GM12878 (cell line): ENCODE data around the gene C19orf38.

Experiments used
- EED ChIP-seq: sonication (generic); IDR thresholded peaks from 2 replicates; pipeline ENCODE4 v1.6.1; 2016; ENCODE audit warnings: antibody characterized with exemption, low read depth
- ZNF384 ChIP-seq: IDR thresholded peaks from 2 replicates; pipeline ENCODE4 v1.6.1; 2012; ENCODE audit warnings: low read depth, mild to moderate bottlenecking, low read length, improper control_type of control experiment, borderline replicate concordance
- TF ChIP-seq, protein P1 (sequence below), 3 experiments: IDR thresholded peaks in 2 of 3; conservative IDR thresholded peaks in 1 of 3; 2 replicates each; pipeline ENCODE4 v1.5.1; 2011; ENCODE audit warnings: low read depth in 3 of 3, low read length in 3 of 3, mild to moderate bottlenecking in 3 of 3, control low read depth in 2 of 3, moderate library complexity in 2 of 3, inconsistent platforms in 1 of 3, mixed read lengths in 1 of 3; ENCODE audit not compliant: control insufficient read depth in 2 of 3, insufficient read depth in 1 of 3; ENCODE audit errors: extremely low read depth in 1 of 3
- TF ChIP-seq, protein P2 (sequence below): IDR thresholded peaks from 2 replicates; pipeline ENCODE4 v1.6.1; 2011; ENCODE audit warnings: mild to moderate bottlenecking, low read depth, low read length, moderate library complexity; ENCODE audit not compliant: insufficient replicate concordance

DNA sequence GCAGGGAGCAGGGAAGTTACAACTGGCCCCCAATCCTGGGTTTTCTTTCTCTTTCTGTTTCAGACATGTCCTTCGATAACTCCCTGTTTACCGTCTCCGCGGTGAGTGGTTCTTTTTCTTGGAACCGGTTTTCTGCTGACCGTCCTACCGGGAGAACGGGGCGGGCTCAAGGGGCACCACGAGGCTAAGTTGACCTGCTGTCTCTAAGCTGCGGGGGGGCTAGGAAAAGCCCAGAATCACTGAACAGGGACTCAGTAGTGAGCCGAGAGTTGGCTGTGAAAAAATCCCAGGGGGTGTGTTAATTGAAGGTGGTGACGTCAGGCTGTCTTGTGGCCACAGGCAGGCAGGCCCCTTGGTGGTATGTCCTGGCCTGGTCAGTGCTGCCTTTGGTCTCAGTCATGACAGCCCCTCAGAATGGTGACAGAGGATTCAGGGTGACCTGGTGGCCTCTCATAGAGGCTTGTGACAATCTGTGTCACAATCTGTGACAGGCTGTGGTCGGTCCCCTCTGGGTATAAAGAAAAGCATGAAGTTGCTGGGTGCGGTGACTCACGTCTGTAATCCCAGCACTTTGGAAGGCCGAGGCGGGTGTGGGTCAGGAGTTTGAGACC, 15.0 kb downstream of the C19orf38 start:
- TF ChIP-seq, protein P1, sequence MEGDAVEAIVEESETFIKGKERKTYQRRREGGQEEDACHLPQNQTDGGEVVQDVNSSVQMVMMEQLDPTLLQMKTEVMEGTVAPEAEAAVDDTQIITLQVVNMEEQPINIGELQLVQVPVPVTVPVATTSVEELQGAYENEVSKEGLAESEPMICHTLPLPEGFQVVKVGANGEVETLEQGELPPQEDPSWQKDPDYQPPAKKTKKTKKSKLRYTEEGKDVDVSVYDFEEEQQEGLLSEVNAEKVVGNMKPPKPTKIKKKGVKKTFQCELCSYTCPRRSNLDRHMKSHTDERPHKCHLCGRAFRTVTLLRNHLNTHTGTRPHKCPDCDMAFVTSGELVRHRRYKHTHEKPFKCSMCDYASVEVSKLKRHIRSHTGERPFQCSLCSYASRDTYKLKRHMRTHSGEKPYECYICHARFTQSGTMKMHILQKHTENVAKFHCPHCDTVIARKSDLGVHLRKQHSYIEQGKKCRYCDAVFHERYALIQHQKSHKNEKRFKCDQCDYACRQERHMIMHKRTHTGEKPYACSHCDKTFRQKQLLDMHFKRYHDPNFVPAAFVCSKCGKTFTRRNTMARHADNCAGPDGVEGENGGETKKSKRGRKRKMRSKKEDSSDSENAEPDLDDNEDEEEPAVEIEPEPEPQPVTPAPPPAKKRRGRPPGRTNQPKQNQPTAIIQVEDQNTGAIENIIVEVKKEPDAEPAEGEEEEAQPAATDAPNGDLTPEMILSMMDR (IDR thresholded peaks at IDR 0.05 in 2 of 3, conservative IDR thresholded peaks at IDR 0.05 in 1 of 3; ENCODE audit: control insufficient read depth in 2 of 3, extremely low read depth in 1 of 3, insufficient read depth in 1 of 3, low read depth in 3 of 3, low read length in 3 of 3): no peak
- TF ChIP-seq EED: no peak
- TF ChIP-seq, protein P2, sequence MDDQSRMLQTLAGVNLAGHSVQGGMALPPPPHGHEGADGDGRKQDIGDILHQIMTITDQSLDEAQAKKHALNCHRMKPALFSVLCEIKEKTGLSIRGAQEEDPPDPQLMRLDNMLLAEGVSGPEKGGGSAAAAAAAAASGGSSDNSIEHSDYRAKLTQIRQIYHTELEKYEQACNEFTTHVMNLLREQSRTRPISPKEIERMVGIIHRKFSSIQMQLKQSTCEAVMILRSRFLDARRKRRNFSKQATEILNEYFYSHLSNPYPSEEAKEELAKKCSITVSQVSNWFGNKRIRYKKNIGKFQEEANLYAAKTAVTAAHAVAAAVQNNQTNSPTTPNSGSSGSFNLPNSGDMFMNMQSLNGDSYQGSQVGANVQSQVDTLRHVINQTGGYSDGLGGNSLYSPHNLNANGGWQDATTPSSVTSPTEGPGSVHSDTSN: no peak
- no peak for TF ChIP-seq ZNF384
